Colonic mucosa (tissue), 4 donors: ENCODE measurements around the gene FAM174A. TPM values are rescaled to one million over a fixed set of nuclear protein-coding genes. Genes with fewer than 3 reads are reported as not detected.

Experiments used
- DNase-seq: peaks from one replicate; pipeline ENCODE4 v3.0.0-alpha.2; 2020
- H3K27ac ChIP-seq: fragments of 200-600 bp; one replicate; pipeline ENCODE4 v1.8.0; 2021
- H3K27me3 ChIP-seq: fragments of 200-600 bp; one replicate; pipeline ENCODE4 v1.8.0; 2021
- H3K36me3 ChIP-seq: fragments of 200-600 bp; one replicate; pipeline ENCODE4 v1.8.0; 2021
- H3K4me1 ChIP-seq: fragments of 200-600 bp; one replicate; pipeline ENCODE4 v1.8.0; 2021; ENCODE audit warnings: mild to moderate bottlenecking
- H3K4me3 ChIP-seq: fragments of 200-600 bp; one replicate; pipeline ENCODE4 v1.8.0; 2021
- H3K9ac ChIP-seq, 2 donors: one replicate each; pipeline ENCODE4 v1.7.0; 2013; ENCODE audit warnings: control low read depth in 2 of 2, low read depth in 2 of 2, low read length in 2 of 2
- H3K9me3 ChIP-seq: fragments of 200-600 bp; one replicate; pipeline ENCODE4 v1.8.0; 2021
- intact Hi-C: fragments of 100-400 bp; cut with DNase I; formaldehyde crosslinking; loops from one replicate; pipeline ENCODE4 v1.14.1; 2022
- total RNA-seq, 2 donors: library from RNA; stranded (reverse); fragmentation: NEBNext Ultra II Directional in 1 of 2; extraction: Animal tissue kit (Norgen Biotek cat#: 25700) in 1 of 2; gene quantifications; one replicate each; pipeline ENCODE4 v1.2.1, GENCODE V29; 2021
- TF ChIP-seq, protein P1 (sequence below): fragments of 200-600 bp; IDR thresholded peaks from one replicate; pipeline ENCODE4 v1.8.0; 2022; ENCODE audit warnings: antibody characterized with exemption, mild to moderate bottlenecking
- donor health status: healthy.
- donor health status: DM: no; HTN: no; CAD: no.
- donor health status: DM: no; HTN: no; CAD: no.

FAM174A gene
- total RNA-seq, 2 donors from 2014 or later, result 16.4 to 17.6 TPM

DNA sequence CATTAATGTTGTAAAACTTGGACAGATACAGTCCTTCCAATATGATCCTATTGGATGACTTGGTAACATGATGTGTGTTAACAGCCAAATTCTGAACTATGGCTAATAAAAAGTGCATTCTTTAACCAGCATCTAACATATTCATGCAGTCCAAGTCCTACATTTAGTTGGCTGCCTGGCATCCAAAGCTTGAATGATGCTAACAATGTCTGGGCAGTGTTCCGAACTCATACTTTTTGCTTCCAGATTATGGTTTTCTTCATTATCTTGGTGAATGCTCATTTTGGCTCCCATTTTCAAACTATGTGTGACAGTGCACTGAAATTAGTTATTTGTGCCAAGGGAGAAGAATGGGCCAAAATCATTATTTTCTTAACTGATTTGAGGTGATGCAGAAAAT is 2.8 kb downstream of the FAM174A start:
- TF ChIP-seq, protein P1, sequence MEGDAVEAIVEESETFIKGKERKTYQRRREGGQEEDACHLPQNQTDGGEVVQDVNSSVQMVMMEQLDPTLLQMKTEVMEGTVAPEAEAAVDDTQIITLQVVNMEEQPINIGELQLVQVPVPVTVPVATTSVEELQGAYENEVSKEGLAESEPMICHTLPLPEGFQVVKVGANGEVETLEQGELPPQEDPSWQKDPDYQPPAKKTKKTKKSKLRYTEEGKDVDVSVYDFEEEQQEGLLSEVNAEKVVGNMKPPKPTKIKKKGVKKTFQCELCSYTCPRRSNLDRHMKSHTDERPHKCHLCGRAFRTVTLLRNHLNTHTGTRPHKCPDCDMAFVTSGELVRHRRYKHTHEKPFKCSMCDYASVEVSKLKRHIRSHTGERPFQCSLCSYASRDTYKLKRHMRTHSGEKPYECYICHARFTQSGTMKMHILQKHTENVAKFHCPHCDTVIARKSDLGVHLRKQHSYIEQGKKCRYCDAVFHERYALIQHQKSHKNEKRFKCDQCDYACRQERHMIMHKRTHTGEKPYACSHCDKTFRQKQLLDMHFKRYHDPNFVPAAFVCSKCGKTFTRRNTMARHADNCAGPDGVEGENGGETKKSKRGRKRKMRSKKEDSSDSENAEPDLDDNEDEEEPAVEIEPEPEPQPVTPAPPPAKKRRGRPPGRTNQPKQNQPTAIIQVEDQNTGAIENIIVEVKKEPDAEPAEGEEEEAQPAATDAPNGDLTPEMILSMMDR, result no peak
- DNase-seq, result no peak
- Histone ChIP-seq H3K9me3 (no peaks in the 10 kb centered on the region), H3K4me3 (no peak overlapping the region), H3K4me1 (peaks cover 9% of the 10 kb centered on the region), H3K27ac (no peak overlapping the region), H3K9ac (no peak overlapping the region), H3K36me3 (no peaks in the 10 kb centered on the region), H3K27me3 (no peaks in the 10 kb centered on the region)
- intact Hi-C loops, result no loop called here

DNA sequence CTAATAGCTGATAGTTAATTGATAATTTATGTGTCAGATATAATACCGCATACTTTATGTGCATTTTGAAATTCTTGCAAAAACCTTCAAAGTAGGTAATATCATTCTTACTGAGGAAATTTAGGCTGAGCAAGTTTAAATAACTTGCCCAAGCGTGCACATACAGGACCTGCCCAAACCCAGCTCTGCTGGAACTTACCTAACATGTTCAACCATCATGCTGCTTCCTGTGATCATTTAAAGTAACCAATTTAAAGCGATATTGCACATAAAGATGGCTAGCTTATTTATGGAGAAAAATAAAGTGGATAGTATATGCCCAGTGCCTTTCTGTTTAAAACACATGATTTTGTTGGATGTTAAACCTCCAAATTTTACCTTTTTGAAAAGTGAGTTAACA is 4.3 kb downstream of the FAM174A start:
- Histone ChIP-seq H3K4me3 (no peak overlapping the region), H3K27ac (no peak overlapping the region), H3K9me3 (no peaks in the 10 kb centered on the region), H3K4me1 (peaks cover 9% of the 10 kb centered on the region), H3K36me3 (no peaks in the 10 kb centered on the region), H3K9ac (no peak overlapping the region), H3K27me3 (no peaks in the 10 kb centered on the region)
- intact Hi-C loops, result no loop called here
- TF ChIP-seq, protein P1, result no peak
- no peak for DNase-seq

DNA sequence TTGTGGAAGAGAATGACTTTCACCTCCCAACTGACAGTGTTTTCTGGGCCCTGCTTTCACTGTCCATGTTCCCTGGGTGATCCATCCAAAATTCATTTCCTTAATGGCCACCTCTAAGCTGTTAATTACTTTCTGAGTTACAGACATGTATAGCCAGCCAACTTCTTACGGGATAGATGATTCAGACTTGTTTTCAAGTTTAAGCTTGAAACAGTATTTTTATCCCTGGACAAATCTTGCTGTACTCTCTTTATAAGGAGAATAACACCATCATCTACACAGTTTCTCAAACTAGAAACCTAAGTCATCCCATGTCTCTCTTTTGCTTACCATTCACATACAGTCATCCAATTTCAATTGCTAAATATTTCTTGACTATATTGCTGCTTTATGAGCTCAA is 6.9 kb downstream of the FAM174A start:
- intact Hi-C loops, result no loop called here
- TF ChIP-seq, protein P1, result no peak
- no peak overlapping the region for H3K27ac ChIP-seq
- DNase-seq, result no peak
- no peaks in the 10 kb centered on the region for H3K27me3 ChIP-seq
- H3K4me1 ChIP-seq, result no peaks in the 10 kb centered on the region
- no peaks in the 10 kb centered on the region for H3K9me3 ChIP-seq
- H3K9ac ChIP-seq, result no peak overlapping the region
- H3K4me3 ChIP-seq, result no peak overlapping the region
- no peaks in the 10 kb centered on the region for H3K36me3 ChIP-seq

DNA sequence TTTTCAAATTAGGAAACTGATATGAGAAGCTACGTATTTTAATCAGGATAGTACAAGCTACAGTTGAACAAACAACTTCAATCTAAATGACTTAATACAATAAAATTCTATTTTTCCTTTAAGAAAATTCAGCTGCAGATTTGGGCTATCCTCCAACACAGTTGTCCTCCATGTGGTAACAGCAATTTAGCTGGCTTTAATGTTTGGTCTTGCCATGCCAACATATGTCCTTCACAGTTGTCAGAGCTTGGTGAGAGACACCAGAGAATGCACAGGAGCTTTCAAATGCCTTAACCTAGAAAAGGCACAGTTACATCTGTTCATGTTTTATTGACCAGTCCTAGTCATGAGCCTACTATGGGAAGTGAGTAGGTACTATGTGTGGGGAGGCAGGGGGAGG is 10.8 kb downstream of the FAM174A start:
- Histone ChIP-seq H3K9me3 (no peaks in the 10 kb centered on the region), H3K27me3 (no peaks in the 10 kb centered on the region), H3K4me3 (no peak overlapping the region), H3K36me3 (no peaks in the 10 kb centered on the region), H3K27ac (no peak overlapping the region), H3K4me1 (no peaks in the 10 kb centered on the region), H3K9ac (no peak overlapping the region)
- TF ChIP-seq, protein P1, result no peak
- no peak for DNase-seq
- intact Hi-C loops, result no loop called here

DNA sequence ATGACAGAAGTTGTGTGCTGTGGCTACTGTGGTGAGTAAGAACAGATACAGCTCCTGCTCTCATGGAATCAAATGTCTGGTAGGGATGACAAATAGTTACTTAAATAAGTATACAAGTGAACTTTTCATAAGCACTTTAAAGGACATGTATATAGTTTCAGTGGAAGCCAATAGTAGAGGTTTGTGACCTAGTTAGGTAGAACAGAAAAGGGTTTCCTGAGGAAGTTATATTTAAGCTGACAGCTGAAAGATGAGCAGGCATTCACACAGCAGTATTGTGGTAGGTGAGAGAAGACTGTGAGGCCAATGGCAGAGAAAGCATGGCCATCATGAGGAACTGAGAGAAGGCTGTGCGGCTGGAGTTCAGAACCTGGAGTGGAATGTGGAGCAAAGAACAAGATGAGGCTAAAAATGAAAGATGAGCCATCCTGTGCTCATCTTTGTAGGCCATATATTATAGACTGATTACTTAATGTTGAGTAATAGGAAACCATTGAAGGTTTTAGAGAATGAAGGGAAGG is 15.4 kb downstream of the FAM174A start:
- Histone ChIP-seq H3K36me3 (no peaks in the 10 kb centered on the region), H3K9me3 (no peaks in the 10 kb centered on the region), H3K27me3 (no peaks in the 10 kb centered on the region), H3K4me1 (no peaks in the 10 kb centered on the region), H3K4me3 (no peak overlapping the region), H3K27ac (no peak overlapping the region), H3K9ac (no peak overlapping the region)
- TF ChIP-seq, protein P1, result no peak
- intact Hi-C loops, result no loop called here
- DNase-seq, result no peak
